Testis (tissue), 3 donors: ENCODE measurements around the gene PTPRN2. TPM values are rescaled to one million over a fixed set of nuclear protein-coding genes. Genes with fewer than 3 reads are reported as not detected.

Experiments
- DNase-seq: peaks from one replicate; pipeline ENCODE4 v3.0.0-alpha.2; 2019
- H3K27ac ChIP-seq, 2 donors: fragments of 200-600 bp; sonication (generic); one replicate each; pipeline ENCODE4 v1.5.1; 2019
- H3K27me3 ChIP-seq: fragments of 200-600 bp; sonication (generic); one replicate; pipeline ENCODE4 v1.5.1; 2019
- H3K36me3 ChIP-seq: fragments of 200-600 bp; sonication (generic); one replicate; pipeline ENCODE4 v1.5.1; 2017; ENCODE audit warnings: low read depth; ENCODE audit errors: missing control alignments
- H3K4me1 ChIP-seq: fragments of 200-600 bp; sonication (generic); one replicate; pipeline ENCODE4 v1.5.1; 2019
- H3K4me3 ChIP-seq, 2 donors: fragments of 200-600 bp; sonication (generic); one replicate each; pipeline ENCODE4 v1.5.1; 2017 to 2019
- H3K9me3 ChIP-seq: fragments of 200-600 bp; sonication (generic); one replicate; pipeline ENCODE4 v1.5.1; 2017
- CTCF ChIP-seq, 3 experiments: fragments of 450-650 bp in 2 of 3; fragments of 200-600 bp in 1 of 3; sonication (generic) in 1 of 3; IDR thresholded peaks; one replicate each; pipeline ENCODE4 v1.5.1; 2016 to 2019; ENCODE audit warnings: antibody characterized with exemption in 3 of 3, mild to moderate bottlenecking in 2 of 3, moderate library complexity in 1 of 3
- POLR2A ChIP-seq: fragments of 450-650 bp; IDR thresholded peaks from one replicate; pipeline ENCODE4 v1.6.1; 2017; ENCODE audit warnings: antibody characterized with exemption, mild to moderate bottlenecking, moderate library complexity
- WGBS, 2 donors: methylation state at CpG; one replicate each; pipeline ENCODE4 v1.1.5; 2018; 5-methylcytosine and 5-hydroxymethylcytosine counted together
- intact Hi-C: fragments of 100-400 bp; cut with DNase I; formaldehyde crosslinking; loops from one replicate; pipeline ENCODE4 v1.15.1; 2023; ENCODE audit warnings: low total_unique reads
- polyA plus RNA-seq: library from polyadenylated mRNA; stranded (reverse); fragments of 350-450 nt; fragmentation: Illumina TruSeq; extraction: RNeasy Lipid Tissue Mini Kit (QIAGEN cat#74804); gene quantifications from one replicate; pipeline ENCODE4 v1.2.3, GENCODE V29; 2014; ENCODE audit warnings: low read depth, low replicate concordance; ENCODE audit not compliant: insufficient read depth
- total RNA-seq, 2 donors: library from RNA; depleted of rRNA; stranded (reverse); fragments of >200 nt; gene quantifications; one replicate each; pipeline ENCODE4 v1.2.3, GENCODE V29; 2016

PTPRN2 gene
- total and polyA plus RNA-seq, 3 donors from 2014 or later, result 9.3 to 10.8 (median 9.8) TPM

- no peaks in the 10 kb centered on the region for H3K4me1 ChIP-seq
- H3K9me3 ChIP-seq, result no peaks in the 10 kb centered on the region
- no peak for TF ChIP-seq CTCF (IDR thresholded peaks at IDR 0.05)
- no peak overlapping the region for H3K27ac ChIP-seq
- no peaks in the 10 kb centered on the region for H3K36me3 ChIP-seq
- DNase-seq, result no peak
- H3K4me3 ChIP-seq, result no peak overlapping the region
- H3K27me3 ChIP-seq, result no peaks in the 10 kb centered on the region
- WGBS, 2 donors, result 74 to 83% methylated on average over 5 of the region's 5 CpGs
- intact Hi-C loops, result no loop called here
These were observed 558.1 kb downstream of the PTPRN2 start for GRCh38 chr7:158029509-158029908.

GRCh38 chr7:158028971-158029370 lies 558.7 kb downstream of the PTPRN2 start:
- intact Hi-C loops, result no loop called here
- Histone ChIP-seq H3K36me3 (no peaks in the 10 kb centered on the region), H3K27ac (no peak overlapping the region), H3K4me1 (no peaks in the 10 kb centered on the region), H3K4me3 (no peak overlapping the region), H3K9me3 (no peaks in the 10 kb centered on the region), H3K27me3 (no peaks in the 10 kb centered on the region)
- TF ChIP-seq POLR2A, result no peak
- TF ChIP-seq CTCF (IDR thresholded peaks at IDR 0.05), result no peak
- WGBS, 2 donors, result 91 to 92% methylated on average over 22 of the region's 22 CpGs
- DNase-seq, result no peak

GRCh38 chr7:158028290-158028941 lies 559.2 kb downstream of the PTPRN2 start:
- WGBS, 2 donors, result 90 to 91% methylated on average over 13 to 22 of the region's 22 CpGs
- no peaks in the 10 kb centered on the region for H3K4me1 ChIP-seq
- no peaks in the 10 kb centered on the region for H3K9me3 ChIP-seq
- H3K27ac ChIP-seq, result no peak overlapping the region
- DNase-seq, result no peak
- no peak overlapping the region for H3K4me3 ChIP-seq
- no peaks in the 10 kb centered on the region for H3K36me3 ChIP-seq
- H3K27me3 ChIP-seq, result no peaks in the 10 kb centered on the region
- intact Hi-C loops, result no loop called here
- TF ChIP-seq POLR2A (no peak), CTCF (IDR thresholded peaks at IDR 0.05) (no peak)

DNA sequence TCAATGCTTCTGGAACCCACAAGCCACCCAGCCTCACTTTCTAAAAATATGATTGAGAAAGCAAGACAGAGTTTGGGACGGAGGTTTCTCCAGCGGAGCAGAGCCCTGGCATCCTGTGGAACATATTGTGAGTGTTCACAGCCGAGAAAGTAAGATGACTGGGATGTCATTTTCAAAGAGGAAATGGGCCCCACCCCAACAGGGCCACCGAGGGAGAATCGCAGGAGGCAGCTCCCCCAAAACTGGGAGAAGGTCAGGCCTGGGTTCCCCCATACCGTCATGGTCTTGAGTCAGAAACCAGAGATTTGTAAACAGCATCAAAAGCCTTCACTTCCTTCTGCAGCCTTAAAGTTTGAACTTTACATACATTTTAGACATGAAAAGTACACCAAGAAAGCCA lies 560.0 kb downstream of the PTPRN2 start:
- Histone ChIP-seq H3K4me3 (no peak overlapping the region), H3K9me3 (no peaks in the 10 kb centered on the region), H3K27ac (no peak overlapping the region), H3K4me1 (no peaks in the 10 kb centered on the region), H3K36me3 (no peaks in the 10 kb centered on the region), H3K27me3 (no peaks in the 10 kb centered on the region)
- no peak for DNase-seq
- intact Hi-C loops, result no loop called here
- WGBS, 2 donors, result 93 to 94% methylated on average over 6 of the region's 6 CpGs
- TF ChIP-seq POLR2A (no peak), CTCF (IDR thresholded peaks at IDR 0.05) (no peak)

- Histone ChIP-seq H3K27ac (no peak overlapping the region), H3K36me3 (no peaks in the 10 kb centered on the region), H3K4me1 (no peaks in the 10 kb centered on the region), H3K4me3 (no peak overlapping the region), H3K9me3 (no peaks in the 10 kb centered on the region), H3K27me3 (no peaks in the 10 kb centered on the region)
- no peak for TF ChIP-seq POLR2A
- no peak for TF ChIP-seq CTCF (IDR thresholded peaks at IDR 0.05)
- intact Hi-C loops, result no loop called here
- no peak for DNase-seq
- WGBS, 2 donors, result 95 to 96% methylated on average over 5 to 17 of the region's 17 CpGs
These were observed 560.9 kb downstream of the PTPRN2 start for GRCh38 chr7:158026636-158027265.
